NB4 (cell line): ENCODE data around the gene UTP25.

Experiments
- CTCF ChIP-seq: IDR thresholded peaks from one replicate; pipeline ENCODE4 v1.5.1; 2012; ENCODE audit warnings: low read depth, low read length
- MAX ChIP-seq: IDR thresholded peaks from 2 replicates; pipeline ENCODE4 v1.6.1; 2011; ENCODE audit warnings: low read depth, low read length
- POLR2A ChIP-seq: IDR thresholded peaks from 2 replicates; pipeline ENCODE4 v1.6.1; 2011; ENCODE audit warnings: mild to moderate bottlenecking; ENCODE audit not compliant: insufficient read length; ENCODE audit errors: extremely low read depth

- TF ChIP-seq POLR2A = no peak
- TF ChIP-seq CTCF = no peak
- TF ChIP-seq MAX = no peak
These were observed 53.8 kb downstream of the UTP25 start for GRCh38 chr1:209881619-209882018.
